ENCODE data around the gene MMP7. TPM values are rescaled to one million over a fixed set of nuclear protein-coding genes. Genes with fewer than 3 reads are reported as not detected.

Gene MMP7
- total RNA-seq, 1 experiment from 2014 or later = not detected

- no peaks in the 10 kb centered on the region for H3K36me3 ChIP-seq (ENCODE audit: control insufficient read depth, insufficient read depth, low read length)
- ChIA-PET CTCF (interaction anchor here (1.5 kb wide), 2 partner anchors 95 to 177 kb away, joined by 5 to 11 read pairs; no protein-coding TSS in a partner anchor), POLR2A (no interaction called here)
- Mint-ChIP-seq H3K4me1 (ENCODE audit: low read depth, unreplicated experiment) (peaks cover 8% of the 10 kb centered on the region), H3K27me3 (ENCODE audit: insufficient read depth, unreplicated experiment) (no peaks in the 10 kb centered on the region), H3K27ac (ENCODE audit: unreplicated experiment) (no peak overlapping the region), H3K4me3 (ENCODE audit: unreplicated experiment) (no peak overlapping the region), H3K9me3 (ENCODE audit: unreplicated experiment) (no peaks in the 10 kb centered on the region), H3K36me3 (ENCODE audit: insufficient read depth, unreplicated experiment) (no peaks in the 10 kb centered on the region)
- peak in 1 of 2 experiments; percentile 9 for TF ChIP-seq CTCF (IDR thresholded peaks at IDR 0.05; ENCODE audit: insufficient read depth in 1 of 2, low read depth in 1 of 2, low read length in 1 of 2, severe bottlenecking in 1 of 2, unreplicated experiment in 1 of 2)
- H3K9me3 ChIP-seq = no peaks in the 10 kb centered on the region
- no peak overlapping the region for H3K4me3 ChIP-seq (ENCODE audit: low read depth, low read length)
- BruUV-seq (replicated peaks) = no TSS peak
- no peaks in the 10 kb centered on the region for H3K27me3 ChIP-seq (replicated peaks; ENCODE audit: control insufficient read depth, insufficient read depth, low read length)
- H3K4me1 ChIP-seq = peaks cover 4% of the 10 kb centered on the region; the same call in 1 of the 2 replicates
- DNase-seq = no peak
- intact Hi-C loops (cut with micrococcal nuclease; ENCODE audit: unreplicated experiment) = no loop called here
Measured at GRCh38 chr11:102518296-102519094, 12.1 kb downstream of the MMP7 start.

DNA sequence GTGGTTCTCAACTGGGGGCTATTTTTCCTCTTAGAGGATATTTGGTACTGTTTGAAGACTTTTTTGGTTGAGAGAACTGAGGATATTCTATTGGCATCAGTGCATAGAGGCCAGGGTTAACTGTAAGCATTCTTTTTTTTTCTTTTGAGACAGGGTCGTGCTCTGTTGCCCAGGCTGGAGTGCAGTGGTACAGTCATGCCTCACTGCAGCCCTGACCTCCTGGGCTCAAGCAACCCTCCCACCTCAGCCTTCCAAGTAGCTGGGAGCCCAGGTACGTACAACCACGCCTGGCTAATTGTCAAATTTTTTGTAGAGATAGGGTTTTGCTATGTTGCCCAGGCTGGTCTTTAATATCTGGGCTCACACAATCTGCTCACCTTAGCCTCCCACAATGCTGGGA is 12.9 kb downstream of the MMP7 start:
- Mint-ChIP-seq H3K4me3 (ENCODE audit: unreplicated experiment) (no peak overlapping the region), H3K9me3 (ENCODE audit: unreplicated experiment) (no peaks in the 10 kb centered on the region), H3K4me1 (ENCODE audit: low read depth, unreplicated experiment) (peaks cover 5% of the 10 kb centered on the region), H3K27me3 (ENCODE audit: insufficient read depth, unreplicated experiment) (no peaks in the 10 kb centered on the region), H3K27ac (ENCODE audit: unreplicated experiment) (no peak overlapping the region), H3K36me3 (ENCODE audit: insufficient read depth, unreplicated experiment) (no peaks in the 10 kb centered on the region)
- POLR2A ChIA-PET = no interaction called here
- Histone ChIP-seq H3K4me3 (ENCODE audit: low read depth, low read length) (no peak overlapping the region), H3K4me1 (peaks cover 4% of the 10 kb centered on the region; the same call in 1 of the 2 replicates), H3K9me3 (no peaks in the 10 kb centered on the region), H3K27me3 (replicated peaks; ENCODE audit: control insufficient read depth, insufficient read depth, low read length) (no peaks in the 10 kb centered on the region), H3K36me3 (ENCODE audit: control insufficient read depth, insufficient read depth, low read length) (no peaks in the 10 kb centered on the region)
- DNase-seq = no peak
- intact Hi-C loops (cut with micrococcal nuclease; ENCODE audit: unreplicated experiment) = no loop called here
- TF ChIP-seq CTCF (IDR thresholded peaks at IDR 0.05; ENCODE audit: insufficient read depth in 1 of 2, low read depth in 1 of 2, low read length in 1 of 2, severe bottlenecking in 1 of 2, unreplicated experiment in 1 of 2) = no peak
- BruUV-seq (replicated peaks) = no TSS peak
- CTCF ChIA-PET = interaction anchor here (0.6 to 1.5 kb wide), 3 partner anchors 95 to 176 kb away, joined by 3 to 11 read pairs (median 5); partner anchors contain the start of gene BIRC2

- no peaks in the 10 kb centered on the region for H3K27me3 Mint-ChIP-seq (ENCODE audit: insufficient read depth, unreplicated experiment)
- intact Hi-C loops (cut with micrococcal nuclease; ENCODE audit: unreplicated experiment) = no loop called here
- H3K4me3 ChIP-seq (ENCODE audit: low read depth, low read length) = no peak overlapping the region
- no peaks in the 10 kb centered on the region for H3K36me3 ChIP-seq (ENCODE audit: control insufficient read depth, insufficient read depth, low read length)
- H3K27me3 ChIP-seq (replicated peaks; ENCODE audit: control insufficient read depth, insufficient read depth, low read length) = no peaks in the 10 kb centered on the region
- H3K4me3 Mint-ChIP-seq (ENCODE audit: unreplicated experiment) = no peak overlapping the region
- H3K9me3 Mint-ChIP-seq (ENCODE audit: unreplicated experiment) = no peaks in the 10 kb centered on the region
- BruUV-seq (replicated peaks) = no TSS peak
- ChIA-PET POLR2A (no interaction called here), CTCF (interaction anchor here (1.4 kb wide), 1 partner anchor 125 kb away, joined by 4 read pairs; no protein-coding TSS in a partner anchor)
- H3K4me1 ChIP-seq = no peaks in the 10 kb centered on the region
- TF ChIP-seq CTCF (IDR thresholded peaks at IDR 0.05; ENCODE audit: insufficient read depth in 1 of 2, low read depth in 1 of 2, low read length in 1 of 2, severe bottlenecking in 1 of 2, unreplicated experiment in 1 of 2) = no peak
- no peaks in the 10 kb centered on the region for H3K36me3 Mint-ChIP-seq (ENCODE audit: insufficient read depth, unreplicated experiment)
- H3K9me3 ChIP-seq = no peaks in the 10 kb centered on the region
- H3K4me1 Mint-ChIP-seq (ENCODE audit: low read depth, unreplicated experiment) = no peaks in the 10 kb centered on the region
- no peak overlapping the region for H3K27ac Mint-ChIP-seq (ENCODE audit: unreplicated experiment)
- no peak for DNase-seq
Measured at GRCh38 chr11:102516179-102516578, 14.4 kb downstream of the MMP7 start.

All from Caco-2 (cell line).